GM12878 (cell line): ENCODE measurements around the gene NCAPH2. TPM values are rescaled to one million over a fixed set of nuclear protein-coding genes. Genes with fewer than 3 reads are reported as not detected.
A peak's percentile ranks its signal among the peaks of the same experiment; 100 is the strongest.

Experiments
- ATAC-seq: fragments of 200-7000 bp; cut with Tn5 transposase; 3 replicates; pipeline ENCODE4 v1.9.1; 2020; ENCODE audit warnings: mild to moderate bottlenecking, moderate library complexity
- BruUV-seq: library from RNA; stranded (reverse); fragments of 400-500 nt; replicated peaks from 2 replicates; lab custom pipeline; 2021; lab: Mats Ljungman, UMichigan
- CTCF ChIA-PET: fragments of 300-600 bp; sonication (Branson Sonifier 250); formaldehyde crosslinking; extraction: SDS; loops from one replicate; lab custom pipeline; 2021; ENCODE audit warnings: inconsistent platforms; lab: Yijun Ruan, JAX
- POLR2A ChIA-PET: fragments of 350-600 bp; formaldehyde crosslinking; extraction: SDS; loops from one replicate; lab custom pipeline; 2021; ENCODE audit warnings: inconsistent platforms; lab: Charles Lee
- RAD21 ChIA-PET: fragments of 300-600 bp; sonication (Branson Sonifier 250); formaldehyde crosslinking; loops from one replicate; lab custom pipeline; 2023; ENCODE audit warnings: antibody characterized with exemption; ENCODE audit not compliant: unreplicated experiment; lab: Charles Lee
- SMC1A ChIA-PET: fragments of 300-600 bp; sonication (Branson Sonifier 250); formaldehyde crosslinking; loops from one replicate; lab custom pipeline; 2023; ENCODE audit not compliant: unreplicated experiment, uncharacterized antibody; lab: Charles Lee
- DNase-seq: peaks from one replicate; pipeline ENCODE4 v3.0.0-alpha.2; 2011; ENCODE audit warnings: low read depth, low spot score
- FAIRE-seq: peaks from 3 replicates; lab custom pipeline; 2011; peaks lifted over from hg19 to GRCh38; lab: Jason Lieb, UNC
- H2AFZ ChIP-seq: 2 replicates; pipeline ENCODE4 v1.6.0; 2011; ENCODE audit warnings: low read depth, low read length, control low read depth; ENCODE audit not compliant: control insufficient read depth
- H3K27ac ChIP-seq: 2 replicates; pipeline ENCODE4 v1.5.1; 2011; ENCODE audit warnings: control low read depth; ENCODE audit not compliant: control insufficient read depth, insufficient read depth
- H3K27me3 ChIP-seq, 2 experiments: replicated peaks in 1 of 2; 2 replicates each; pipeline versions ENCODE4 v1.6.0 to v1.6.1; 2011; ENCODE audit warnings: low read length in 1 of 2; ENCODE audit not compliant: control insufficient read depth in 2 of 2, insufficient read depth in 2 of 2
- H3K36me3 ChIP-seq, 2 experiments: 2 replicates each; pipeline ENCODE4 v1.5.1; 2011; ENCODE audit warnings: low read length in 1 of 2; ENCODE audit not compliant: control insufficient read depth in 2 of 2, insufficient read depth in 2 of 2
- H3K4me1 ChIP-seq: 2 replicates; pipeline ENCODE4 v1.6.1; 2011; ENCODE audit warnings: mild to moderate bottlenecking, low read length, moderate library complexity, mixed read lengths; ENCODE audit not compliant: control insufficient read depth, insufficient read depth
- H3K4me2 ChIP-seq: 2 replicates; pipeline ENCODE4 v1.6.0; 2011; ENCODE audit warnings: control low read depth; ENCODE audit not compliant: control insufficient read depth, insufficient read depth
- H3K4me3 ChIP-seq: fragments of 200-600 bp; sonication (generic); 2 replicates; pipeline ENCODE4 v1.5.1; 2016
- H3K79me2 ChIP-seq: 2 replicates; pipeline ENCODE4 v1.6.0; 2011; ENCODE audit warnings: low read length; ENCODE audit not compliant: control insufficient read depth, insufficient read depth
- H3K9ac ChIP-seq: 2 replicates; pipeline ENCODE4 v1.8.0; 2011; ENCODE audit warnings: low read length, control low read depth, mixed read lengths; ENCODE audit not compliant: control insufficient read depth, insufficient read depth
- H3K9me3 ChIP-seq: replicated peaks from 3 replicates; pipeline ENCODE4 v1.5.1; 2011; ENCODE audit warnings: mild to moderate bottlenecking, low read length; ENCODE audit not compliant: control insufficient read depth, insufficient read depth
- H4K20me1 ChIP-seq: 2 replicates; pipeline ENCODE4 v1.6.0; 2011; ENCODE audit not compliant: control insufficient read depth, insufficient read depth
- BACH1 ChIP-seq: fragments of 450-650 bp; IDR thresholded peaks from 2 replicates; pipeline ENCODE4 v1.6.1; 2017; ENCODE audit warnings: mild to moderate bottlenecking, borderline replicate concordance
- BCL11A ChIP-seq: IDR thresholded peaks from 2 replicates; pipeline ENCODE4 v1.6.1; 2011; ENCODE audit warnings: low read depth, low read length
- CREM ChIP-seq: IDR thresholded peaks from 2 replicates; pipeline ENCODE4 v1.6.1; 2014; ENCODE audit warnings: antibody characterized with exemption, low read depth
- JUNB ChIP-seq: IDR thresholded peaks from 2 replicates; pipeline ENCODE4 v1.6.1; 2016; ENCODE audit warnings: antibody characterized with exemption, mild to moderate bottlenecking
- KLF5 ChIP-seq: fragments of 450-650 bp; IDR thresholded peaks from 2 replicates; pipeline ENCODE4 v1.6.1; 2014; ENCODE audit warnings: mild to moderate bottlenecking; ENCODE audit not compliant: partially characterized antibody
- LARP7 ChIP-seq: fragments of 450-650 bp; IDR thresholded peaks from 2 replicates; pipeline ENCODE4 v1.6.1; 2017; ENCODE audit warnings: mild to moderate bottlenecking
- MXI1 ChIP-seq: fragments of 150-350 bp; IDR thresholded peaks from 2 replicates; pipeline ENCODE4 v1.6.1; 2011; ENCODE audit warnings: low read depth, mild to moderate bottlenecking, inconsistent platforms, low read length, improper control_type of control experiment
- NR2F1 ChIP-seq: fragments of 450-650 bp; conservative IDR thresholded peaks from 2 replicates; pipeline ENCODE4 v1.6.1; 2017; ENCODE audit warnings: mild to moderate bottlenecking
- POLR2A ChIP-seq: IDR thresholded peaks from 2 replicates; pipeline ENCODE4 v1.6.1; 2011; ENCODE audit warnings: low read depth, mild to moderate bottlenecking, low read length
- RAD21 ChIP-seq: IDR thresholded peaks from 2 replicates; pipeline ENCODE4 v1.6.1; 2011; ENCODE audit warnings: mild to moderate bottlenecking, low read depth, low read length, moderate library complexity; ENCODE audit not compliant: insufficient read depth
- RB1 ChIP-seq: fragments of 450-650 bp; formaldehyde crosslinking; IDR thresholded peaks from 2 replicates; pipeline ENCODE4 v1.6.1; 2017; ENCODE audit warnings: mild to moderate bottlenecking, borderline replicate concordance
- RCOR1 ChIP-seq: conservative IDR thresholded peaks from 2 replicates; pipeline ENCODE4 v1.6.1; 2012; ENCODE audit warnings: low read depth, low read length, improper control_type of control experiment
- SMC3 ChIP-seq: IDR thresholded peaks from 2 replicates; pipeline ENCODE4 v1.6.1; 2011; ENCODE audit warnings: low read length, improper control_type of control experiment, borderline replicate concordance
- STAT1 ChIP-seq: fragments of 450-650 bp; conservative IDR thresholded peaks from 2 replicates; pipeline ENCODE4 v1.6.1; 2014; ENCODE audit warnings: antibody characterized with exemption, mild to moderate bottlenecking
- TCF3 ChIP-seq: IDR thresholded peaks from 2 replicates; pipeline ENCODE4 v1.6.1; 2012; ENCODE audit warnings: low read depth, mild to moderate bottlenecking, low read length, borderline replicate concordance; ENCODE audit not compliant: insufficient read depth
- ZNF217 ChIP-seq: fragments of 450-650 bp; IDR thresholded peaks from 2 replicates; pipeline ENCODE4 v1.6.1; 2017; ENCODE audit warnings: antibody characterized with exemption, mild to moderate bottlenecking
- ZNF24 ChIP-seq: fragments of 450-650 bp; IDR thresholded peaks from 2 replicates; pipeline ENCODE4 v1.6.1; 2017; ENCODE audit warnings: antibody characterized with exemption, mild to moderate bottlenecking
- WGBS: methylation state at CpG from one replicate; pipeline ENCODE4 v1.1.6; 2016; ENCODE audit warnings: low lambda C conversion rate; ENCODE audit not compliant: insufficient replicate concordance, insufficient coverage; ENCODE audit errors: missing lambda C conversion rate; 5-methylcytosine and 5-hydroxymethylcytosine counted together
- in situ Hi-C: fragments of 300-500 bp; cut with MboI; formaldehyde crosslinking; loops from 9 replicates; pipeline ENCODE4 v1.14.3; 2018; ENCODE audit warnings: mixed read lengths
- intact Hi-C: fragments of 100-400 bp; cut with micrococcal nuclease; formaldehyde crosslinking; loops from one replicate; pipeline ENCODE4 v1.14.2; 2022; ENCODE audit not compliant: unreplicated experiment
- polyA plus RNA-seq, 11 experiments: library from polyadenylated mRNA; depleted of rRNA in 4 of 11; unstranded in 6 of 11; stranded (reverse) in 5 of 11; fragments of >200 nt; fragmentation: Nextera tagmentation in 4 of 11; fragmentation: Illumina TruSeq in 1 of 11; extraction: Ambion mirVana in 4 of 11; extraction: Trizol in 1 of 11; gene quantifications; 1 replicate in 1 of 11; 2 replicates in 10 of 11; pipeline versions ENCODE4 v1.2.1 to v1.2.3, GENCODE V29; 2011 to 2016; ENCODE audit warnings: inconsistent platforms in 2 of 11, missing spikeins in 2 of 11, low read depth in 1 of 11
- total RNA-seq, 4 experiments: library from RNA; depleted of rRNA in 3 of 4; stranded (reverse); fragments of >200 nt in 3 of 4; fragmentation: Illumina TruSeq in 1 of 4; extraction: Trizol in 1 of 4; gene quantifications; 2 replicates each; pipeline versions ENCODE4 v1.2.1 to v1.2.3, GENCODE V29; 2013 to 2021
- TF ChIP-seq, protein P1 (sequence below): IDR thresholded peaks from 2 replicates; pipeline ENCODE4 v1.6.1; 2011; ENCODE audit warnings: borderline replicate concordance, low read depth, mild to moderate bottlenecking, moderate library complexity, low read length; ENCODE audit not compliant: insufficient read depth, poor library complexity, severe bottlenecking
- TF ChIP-seq, protein P2 (sequence below): fragments of 450-650 bp; IDR thresholded peaks from 2 replicates; pipeline ENCODE4 v1.6.1; 2017; ENCODE audit warnings: mild to moderate bottlenecking, moderate library complexity

The NCAPH2 gene
- total and polyA plus RNA-seq, 10 of the 15 experiments (the other 5 are each of a cell fraction or from before 2014, with no cell fraction given) = 5.0 to 110 (median 59.9) TPM

DNA sequence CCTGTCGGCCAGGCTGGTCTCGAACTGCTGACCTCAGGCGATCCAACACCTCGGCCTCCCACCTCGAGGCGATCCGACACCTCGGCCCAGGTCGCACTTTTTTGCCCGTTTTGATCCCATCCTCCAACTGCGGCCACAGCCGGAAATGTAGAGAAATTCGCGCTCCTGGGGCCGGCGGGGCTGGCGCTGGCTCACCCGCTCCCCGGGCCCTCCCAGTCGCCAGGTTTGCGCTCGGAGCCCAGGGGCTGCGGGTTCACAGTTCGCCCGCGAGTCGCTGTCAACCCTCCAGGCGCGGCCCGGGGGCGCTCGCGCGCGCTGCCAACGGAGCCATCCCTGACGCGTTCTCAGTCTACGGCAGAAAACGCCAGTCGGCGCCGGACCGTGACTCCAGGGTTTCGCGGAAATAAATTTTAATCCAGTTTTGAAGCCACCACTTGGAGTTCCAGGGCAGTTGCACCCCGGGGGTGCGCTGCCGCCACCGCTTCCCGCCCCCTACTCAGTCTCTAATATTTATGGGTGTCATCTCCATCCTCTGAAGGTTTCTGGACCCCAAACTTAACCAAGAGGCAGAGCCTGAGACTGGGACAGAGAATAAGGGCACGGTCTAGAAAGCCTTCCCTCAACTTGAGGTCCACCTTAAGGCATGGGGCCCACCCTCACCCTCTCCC, 36.2 kb downstream of the NCAPH2 start:
- DNase-seq (no peak), FAIRE-seq (no peak), ATAC-seq (peak; percentile 43)
- Histone ChIP-seq H2AFZ (peak overlapping the region; percentile 43; the same call in 1 of the 2 replicates), H3K36me3 (no peaks in the 10 kb centered on the region), H3K9me3 (no peaks in the 10 kb centered on the region), H4K20me1 (no peaks in the 10 kb centered on the region), H3K9ac (peak overlapping the region; percentile 51; the same call in 1 of the 2 replicates), H3K4me1 (peaks cover 46% of the 10 kb centered on the region), H3K79me2 (peaks cover 5% of the 10 kb centered on the region), H3K27me3 (peaks cover 0 to 1% of the 10 kb centered on the region in 2 experiments; a peak in 1 of 4 replicates), H3K4me2 (peak overlapping the region; percentile 31), H3K4me3 (no peak overlapping the region), H3K27ac (peak overlapping the region; percentile 45; the same call in 1 of the 2 replicates)
- ChIA-PET CTCF (interaction anchor here (0.9 to 2.4 kb wide), 4 partner anchors 13 to 77 kb away, joined by 3 to 13 read pairs (median 5); partner anchors contain the start of genes SCO2 and SYCE3), POLR2A (interaction anchor here (2.0 to 5.4 kb wide), 3 partner anchors 10 to 19 kb away, joined by 14 to 61 read pairs (median 15); partner anchors contain the start of gene SCO2), SMC1A (interaction anchor here (1.5 kb wide), 1 partner anchor 19 kb away, joined by 3 read pairs; the partner anchor contains the start of gene SYCE3), RAD21 (interaction anchor here (0.7 to 2.6 kb wide), 3 partner anchors 9 to 76 kb away, joined by 3 to 9 read pairs (median 4); no protein-coding TSS in a partner anchor)
- in situ Hi-C loops = no loop called here
- WGBS = 9% methylated on average over 46 of the region's 52 CpGs
- no TSS peak for BruUV-seq
- intact Hi-C loops = loop anchor here (5.0 kb wide), 1 partner anchor 78 kb away; no protein-coding TSS in a partner anchor
- TF ChIP-seq, protein P1, sequence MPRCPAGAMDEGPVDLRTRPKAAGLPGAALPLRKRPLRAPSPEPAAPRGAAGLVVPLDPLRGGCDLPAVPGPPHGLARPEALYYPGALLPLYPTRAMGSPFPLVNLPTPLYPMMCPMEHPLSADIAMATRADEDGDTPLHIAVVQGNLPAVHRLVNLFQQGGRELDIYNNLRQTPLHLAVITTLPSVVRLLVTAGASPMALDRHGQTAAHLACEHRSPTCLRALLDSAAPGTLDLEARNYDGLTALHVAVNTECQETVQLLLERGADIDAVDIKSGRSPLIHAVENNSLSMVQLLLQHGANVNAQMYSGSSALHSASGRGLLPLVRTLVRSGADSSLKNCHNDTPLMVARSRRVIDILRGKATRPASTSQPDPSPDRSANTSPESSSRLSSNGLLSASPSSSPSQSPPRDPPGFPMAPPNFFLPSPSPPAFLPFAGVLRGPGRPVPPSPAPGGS = peak; percentile 15
- TF ChIP-seq ZNF217 (peak; percentile 83), JUNB (no peak), CREM (0 out of 2 replicates have a peak, but pooled peaks have one; percentile 11), BACH1 (peak; percentile 65; the same call in 1 of the 2 replicates), POLR2A (peak; percentile 38), RAD21 (peak; percentile 38; the same call in 1 of the 2 replicates), STAT1 (0 out of 2 replicates have a peak, but pooled peaks have one; percentile 18), MXI1 (0 out of 2 replicates have a peak, but pooled peaks have one; percentile 41), LARP7 (0 out of 2 replicates have a peak, but pooled peaks have one; percentile 57), BCL11A (no peak), TCF3 (peak; percentile 52; the same call in 1 of the 2 replicates), SMC3 (peak; percentile 38; the same call in 1 of the 2 replicates), RCOR1 (0 out of 2 replicates have a peak, but pooled peaks have one; percentile 9), ZNF24 (no peak; the same call in 1 of the 2 replicates), KLF5 (no peak), RB1 (peak; percentile 14; the same call in 1 of the 2 replicates), NR2F1 (peak; percentile 76)
- TF ChIP-seq, protein P2, sequence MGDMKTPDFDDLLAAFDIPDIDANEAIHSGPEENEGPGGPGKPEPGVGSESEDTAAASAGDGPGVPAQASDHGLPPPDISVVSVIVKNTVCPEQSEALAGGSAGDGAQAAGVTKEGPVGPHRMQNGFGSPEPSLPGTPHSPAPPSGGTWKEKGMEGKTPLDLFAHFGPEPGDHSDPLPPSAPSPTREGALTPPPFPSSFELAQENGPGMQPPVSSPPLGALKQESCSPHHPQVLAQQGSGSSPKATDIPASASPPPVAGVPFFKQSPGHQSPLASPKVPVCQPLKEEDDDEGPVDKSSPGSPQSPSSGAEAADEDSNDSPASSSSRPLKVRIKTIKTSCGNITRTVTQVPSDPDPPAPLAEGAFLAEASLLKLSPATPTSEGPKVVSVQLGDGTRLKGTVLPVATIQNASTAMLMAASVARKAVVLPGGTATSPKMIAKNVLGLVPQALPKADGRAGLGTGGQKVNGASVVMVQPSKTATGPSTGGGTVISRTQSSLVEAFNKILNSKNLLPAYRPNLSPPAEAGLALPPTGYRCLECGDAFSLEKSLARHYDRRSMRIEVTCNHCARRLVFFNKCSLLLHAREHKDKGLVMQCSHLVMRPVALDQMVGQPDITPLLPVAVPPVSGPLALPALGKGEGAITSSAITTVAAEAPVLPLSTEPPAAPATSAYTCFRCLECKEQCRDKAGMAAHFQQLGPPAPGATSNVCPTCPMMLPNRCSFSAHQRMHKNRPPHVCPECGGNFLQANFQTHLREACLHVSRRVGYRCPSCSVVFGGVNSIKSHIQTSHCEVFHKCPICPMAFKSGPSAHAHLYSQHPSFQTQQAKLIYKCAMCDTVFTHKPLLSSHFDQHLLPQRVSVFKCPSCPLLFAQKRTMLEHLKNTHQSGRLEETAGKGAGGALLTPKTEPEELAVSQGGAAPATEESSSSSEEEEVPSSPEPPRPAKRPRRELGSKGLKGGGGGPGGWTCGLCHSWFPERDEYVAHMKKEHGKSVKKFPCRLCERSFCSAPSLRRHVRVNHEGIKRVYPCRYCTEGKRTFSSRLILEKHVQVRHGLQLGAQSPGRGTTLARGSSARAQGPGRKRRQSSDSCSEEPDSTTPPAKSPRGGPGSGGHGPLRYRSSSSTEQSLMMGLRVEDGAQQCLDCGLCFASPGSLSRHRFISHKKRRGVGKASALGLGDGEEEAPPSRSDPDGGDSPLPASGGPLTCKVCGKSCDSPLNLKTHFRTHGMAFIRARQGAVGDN = peak; percentile 92
